ENCODE results near the gene MFSD2A. TPM values are rescaled to one million over a fixed set of nuclear protein-coding genes. Genes with fewer than 3 reads are reported as not detected.

The MFSD2A gene
- total RNA-seq, 1 donor from 2014 or later = 11.1 TPM

DNA sequence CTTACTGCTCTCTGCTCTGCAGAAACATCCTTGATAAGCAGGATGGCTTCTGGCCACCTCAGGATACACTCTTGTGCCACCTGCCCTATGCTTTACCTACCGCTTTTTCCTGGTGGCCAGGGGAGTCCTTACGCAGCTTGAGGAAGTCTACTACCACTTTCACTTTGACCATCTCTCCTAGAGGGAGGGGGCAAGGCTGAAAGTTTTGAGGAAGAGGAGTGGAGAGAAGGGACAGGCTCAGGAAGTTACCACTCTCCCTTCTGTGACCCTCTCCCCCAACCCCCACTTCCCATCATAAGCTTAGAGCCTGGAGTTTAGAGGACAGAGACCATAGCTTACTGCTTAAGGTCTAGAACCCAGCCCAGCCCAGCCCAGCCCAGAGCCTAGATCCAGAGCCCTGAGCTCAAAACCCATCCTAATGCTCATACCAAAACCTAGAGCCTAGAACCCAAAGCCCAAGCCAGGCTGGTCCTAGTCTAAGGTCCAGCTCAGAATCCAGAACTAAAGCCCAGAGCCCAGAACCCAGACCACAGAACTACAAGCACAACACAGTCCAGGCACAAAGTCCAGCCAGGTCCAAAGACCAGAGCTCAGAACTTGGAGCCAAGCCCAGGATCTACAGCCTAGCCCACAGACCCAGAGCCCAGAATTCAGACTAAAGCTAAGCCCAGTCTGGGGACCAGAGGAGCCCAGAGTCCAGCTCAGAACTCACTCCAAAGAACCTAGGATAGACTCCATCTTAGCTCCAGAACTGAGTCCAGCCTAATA is 18.0 kb upstream of the MFSD2A start:
- Histone ChIP-seq H3K27me3 (ENCODE audit: control insufficient read depth, insufficient read depth, low read length) (no peaks in the 10 kb centered on the region), H3K36me3 (ENCODE audit: control insufficient read depth, insufficient read depth, low read length) (no peaks in the 10 kb centered on the region), H3K4me3 (ENCODE audit: low read depth, low read length) (no peak overlapping the region)
- DNase-seq (ENCODE audit: low read depth) (no peak), FAIRE-seq (peak; percentile 58)
- TF ChIP-seq CTCF (IDR thresholded peaks at IDR 0.05; ENCODE audit: insufficient read depth, low read length, severe bottlenecking) = no peak

DNA sequence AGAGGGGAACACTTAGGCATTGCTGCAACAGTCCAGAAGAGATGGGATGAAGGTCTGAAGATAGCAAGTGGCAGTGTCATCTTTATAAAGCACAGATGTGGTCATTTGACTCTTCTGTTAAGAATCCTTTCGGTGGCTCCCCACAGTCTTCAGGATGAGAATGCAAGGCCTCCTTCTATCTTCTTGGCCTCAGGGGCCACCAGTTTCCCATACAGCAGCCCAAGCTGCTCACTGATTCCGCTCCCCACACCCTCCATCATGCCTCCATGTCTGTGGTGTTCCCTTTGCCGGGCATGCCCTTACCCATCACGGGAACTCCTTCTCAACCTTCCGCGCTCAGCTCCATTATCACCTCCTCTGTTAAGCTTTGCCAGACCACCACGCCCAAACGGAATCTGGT is 16.1 kb upstream of the MFSD2A start:
- Histone ChIP-seq H3K4me3 (ENCODE audit: low read depth, low read length) (no peak overlapping the region), H3K27me3 (ENCODE audit: control insufficient read depth, insufficient read depth, low read length) (no peaks in the 10 kb centered on the region), H3K36me3 (ENCODE audit: control insufficient read depth, insufficient read depth, low read length) (no peaks in the 10 kb centered on the region)
- FAIRE-seq = no peak
- no peak for TF ChIP-seq CTCF (IDR thresholded peaks at IDR 0.05; ENCODE audit: insufficient read depth, low read length, severe bottlenecking)
- no peak for DNase-seq (ENCODE audit: low read depth)

GRCh38 chr1:39940253-39940652 is 14.7 kb upstream of the MFSD2A start:
- no peak for FAIRE-seq
- TF ChIP-seq CTCF (IDR thresholded peaks at IDR 0.05; ENCODE audit: insufficient read depth, low read length, severe bottlenecking) = no peak

DNA sequence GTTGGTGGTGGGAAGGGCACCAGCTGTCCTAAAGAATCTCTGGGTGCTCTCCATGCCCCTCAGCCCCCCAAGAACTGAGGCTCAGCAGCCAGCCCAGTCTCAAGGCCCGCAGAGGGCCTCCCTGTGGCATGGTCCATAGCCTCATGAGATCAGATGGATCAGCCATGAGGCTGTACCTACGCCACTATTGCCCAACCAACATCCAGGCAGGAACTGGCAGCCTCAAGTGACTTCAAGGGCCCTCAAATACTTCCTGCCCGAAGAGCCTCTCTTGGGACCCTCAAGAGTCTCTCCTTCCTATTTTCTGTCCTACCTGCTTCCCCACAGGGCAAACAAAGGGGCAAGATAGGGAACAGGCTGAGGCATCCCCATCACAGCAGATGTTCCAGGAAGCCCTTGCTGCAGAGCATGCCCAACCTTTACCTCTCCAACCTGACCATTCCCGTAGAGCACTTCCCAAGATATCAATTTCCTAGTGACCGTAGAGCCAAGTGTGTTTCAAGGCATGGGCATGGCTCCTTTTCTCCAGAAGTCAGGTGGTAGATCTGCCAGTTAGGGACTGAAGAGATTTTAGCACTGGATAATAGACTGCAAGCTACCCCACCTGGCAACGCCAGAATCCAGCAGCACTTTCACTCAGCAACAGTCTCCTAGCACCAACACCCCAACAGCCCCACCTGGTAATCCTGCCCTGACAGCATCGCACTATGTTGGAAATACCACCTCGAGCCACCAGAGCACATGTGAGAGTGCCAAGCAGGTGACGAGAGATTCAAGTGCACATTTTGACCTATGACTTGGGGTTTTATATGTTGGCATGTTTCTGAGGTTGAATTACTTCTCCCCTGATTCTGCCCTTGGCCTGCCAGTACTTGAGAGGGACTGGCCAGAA is 13.7 kb upstream of the MFSD2A start:
- no peak overlapping the region for H3K4me3 ChIP-seq (ENCODE audit: low read depth, low read length)
- no peaks in the 10 kb centered on the region for H3K36me3 ChIP-seq (ENCODE audit: control insufficient read depth, insufficient read depth, low read length)
- DNase-seq (ENCODE audit: low read depth) (no peak), FAIRE-seq (peak; percentile 98)
- TF ChIP-seq CTCF (IDR thresholded peaks at IDR 0.05; ENCODE audit: insufficient read depth, low read length, severe bottlenecking) = no peak
- no peaks in the 10 kb centered on the region for H3K27me3 ChIP-seq (ENCODE audit: control insufficient read depth, insufficient read depth, low read length)

More at GRCh38 chr1:39940253-39940652, 14.7 kb upstream of the MFSD2A start:
- H3K27me3 ChIP-seq (ENCODE audit: control insufficient read depth, insufficient read depth, low read length) = no peaks in the 10 kb centered on the region
- no peak for DNase-seq (ENCODE audit: low read depth)
- H3K4me3 ChIP-seq (ENCODE audit: low read depth, low read length) = no peak overlapping the region
- H3K36me3 ChIP-seq (ENCODE audit: control insufficient read depth, insufficient read depth, low read length) = no peaks in the 10 kb centered on the region

DNA sequence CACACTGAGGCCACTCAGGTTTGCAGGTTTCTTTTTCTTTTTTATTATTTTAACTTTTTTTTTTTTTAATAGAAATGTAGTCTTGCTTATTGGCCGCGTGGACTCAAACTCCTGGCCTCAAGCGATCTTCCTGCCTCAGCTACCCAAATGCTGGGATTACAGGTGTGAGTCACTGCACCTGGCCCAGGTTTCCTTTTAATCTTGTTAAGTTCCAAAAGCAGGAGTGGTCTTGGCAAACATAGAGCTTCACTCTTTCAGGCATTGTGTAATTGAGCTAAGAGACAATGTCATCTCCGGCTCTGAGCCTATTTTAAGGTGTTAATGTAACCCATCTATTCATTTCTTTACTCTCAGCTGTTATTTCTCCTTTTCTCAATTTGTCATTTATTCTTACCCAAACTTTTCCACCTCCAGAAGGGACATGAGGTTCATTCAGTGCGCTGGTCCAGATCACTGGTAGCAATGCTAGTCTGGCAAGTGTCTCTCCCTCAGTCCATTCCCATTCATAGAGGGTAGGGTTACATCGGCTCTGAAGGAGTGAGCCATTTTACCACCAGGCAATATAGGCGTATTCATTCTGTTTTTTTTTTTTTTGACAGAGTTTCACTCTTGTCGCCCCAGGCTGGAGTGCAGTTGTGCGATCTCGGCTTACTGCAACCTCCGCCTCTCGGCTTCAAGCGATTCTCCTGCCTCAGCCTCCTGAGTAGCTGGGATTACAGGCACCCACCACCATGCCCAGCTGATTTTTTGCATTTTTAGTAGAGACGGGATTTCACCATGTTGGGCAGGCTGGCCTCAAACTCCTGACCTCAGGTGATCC is 11.3 kb upstream of the MFSD2A start:
- TF ChIP-seq CTCF (IDR thresholded peaks at IDR 0.05; ENCODE audit: insufficient read depth, low read length, severe bottlenecking) = no peak
- no peak for FAIRE-seq
- H3K4me3 ChIP-seq (ENCODE audit: low read depth, low read length) = no peak overlapping the region
- peak; percentile 95 for DNase-seq (ENCODE audit: low read depth)
- H3K27me3 ChIP-seq (ENCODE audit: control insufficient read depth, insufficient read depth, low read length) = no peaks in the 10 kb centered on the region
- H3K36me3 ChIP-seq (ENCODE audit: control insufficient read depth, insufficient read depth, low read length) = no peaks in the 10 kb centered on the region
